Measurements from ENCODE around the gene NDC80.
"Not testable (repeated sequence)": the region's sequence is repeated elsewhere in the genome, so short reads cannot be mapped to it uniquely, and the experiment has no call there.

Gene NDC80

DNA sequence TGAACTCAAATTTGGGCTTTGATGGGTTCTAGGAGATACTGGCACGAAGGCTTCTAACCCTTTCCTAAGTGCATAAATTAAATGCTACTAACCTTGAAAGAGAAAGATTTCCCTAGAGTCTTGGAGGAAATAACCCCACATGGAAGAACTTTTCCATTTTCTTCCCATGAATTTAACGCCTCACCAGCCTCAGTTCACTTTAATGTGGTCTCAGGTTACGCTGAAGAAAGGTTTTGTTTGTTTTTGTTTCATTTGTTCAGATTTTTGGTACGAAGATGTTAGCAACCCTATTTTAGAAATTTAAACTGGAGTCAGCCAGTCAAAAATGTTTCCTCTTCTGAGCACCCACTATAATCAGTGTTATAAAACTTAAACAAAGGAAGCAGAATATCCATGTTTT, 30.8 kb upstream of the NDC80 start:
- no peaks in the 10 kb centered on the region for H3K9me3 ChIP-seq (ENCODE audit: control insufficient read depth, insufficient read depth, low read depth, low read length)
- no peaks in the 10 kb centered on the region; a peak in 1 of 3 replicates for H3K36me3 ChIP-seq (ENCODE audit: control insufficient read depth in 2 of 2, insufficient read depth in 1 of 2, low read length in 2 of 2)
- CTCF ChIA-PET: interaction anchor here (0.8 to 3.6 kb wide), 7 partner anchors 13 to 877 kb away, joined by 3 to 38 read pairs (median 6); no protein-coding TSS in a partner anchor
- TF ChIP-seq, protein P1, sequence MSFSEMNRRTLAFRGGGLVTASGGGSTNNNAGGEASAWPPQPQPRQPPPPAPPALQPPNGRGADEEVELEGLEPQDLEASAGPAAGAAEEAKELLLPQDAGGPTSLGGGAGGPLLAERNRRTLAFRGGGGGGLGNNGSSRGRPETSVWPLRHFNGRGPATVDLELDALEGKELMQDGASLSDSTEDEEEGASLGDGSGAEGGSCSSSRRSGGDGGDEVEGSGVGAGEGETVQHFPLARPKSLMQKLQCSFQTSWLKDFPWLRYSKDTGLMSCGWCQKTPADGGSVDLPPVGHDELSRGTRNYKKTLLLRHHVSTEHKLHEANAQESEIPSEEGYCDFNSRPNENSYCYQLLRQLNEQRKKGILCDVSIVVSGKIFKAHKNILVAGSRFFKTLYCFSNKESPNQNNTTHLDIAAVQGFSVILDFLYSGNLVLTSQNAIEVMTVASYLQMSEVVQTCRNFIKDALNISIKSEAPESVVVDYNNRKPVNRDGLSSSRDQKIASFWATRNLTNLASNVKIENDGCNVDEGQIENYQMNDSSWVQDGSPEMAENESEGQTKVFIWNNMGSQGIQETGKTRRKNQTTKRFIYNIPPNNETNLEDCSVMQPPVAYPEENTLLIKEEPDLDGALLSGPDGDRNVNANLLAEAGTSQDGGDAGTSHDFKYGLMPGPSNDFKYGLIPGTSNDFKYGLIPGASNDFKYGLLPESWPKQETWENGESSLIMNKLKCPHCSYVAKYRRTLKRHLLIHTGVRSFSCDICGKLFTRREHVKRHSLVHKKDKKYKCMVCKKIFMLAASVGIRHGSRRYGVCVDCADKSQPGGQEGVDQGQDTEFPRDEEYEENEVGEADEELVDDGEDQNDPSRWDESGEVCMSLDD (tag by site-specific recombination; IDR thresholded peaks at IDR 0.05): no peak
- TF ChIP-seq ZNF132 (tag by site-specific recombination; IDR thresholded peaks at IDR 0.05; ENCODE audit: borderline replicate concordance) (no peak), ZNF24 (tag by site-specific recombination; IDR thresholded peaks at IDR 0.05) (0 out of 2 replicates have a peak, but pooled peaks have one; percentile 37), ZNF843 (tag by site-specific recombination; IDR thresholded peaks at IDR 0.05) (peak; percentile 31; the same call in 1 of the 2 replicates), IKZF3 (tag by site-specific recombination; IDR thresholded peaks at IDR 0.05) (0 out of 2 replicates have a peak, but pooled peaks have one; percentile 23), OVOL3 (tag by site-specific recombination; IDR thresholded peaks at IDR 0.05) (peak; percentile 62; the same call in 1 of the 2 replicates), FEZF1 (tag by site-specific recombination; IDR thresholded peaks at IDR 0.05) (0 out of 2 replicates have a peak, but pooled peaks have one; percentile 20), PRDM6 (tag by site-specific recombination; IDR thresholded peaks at IDR 0.05) (peak; percentile 83), PRDM1 (tag by site-specific recombination; IDR thresholded peaks at IDR 0.05) (peak; percentile 21; the same call in 1 of the 2 replicates), OSR2 (tag by site-specific recombination; IDR thresholded peaks at IDR 0.05) (peak; percentile 18; the same call in 1 of the 2 replicates), BCL11B (tag by site-specific recombination; IDR thresholded peaks at IDR 0.05; ENCODE audit: low read depth) (0 out of 2 replicates have a peak, but pooled peaks have one; percentile 22)
- peaks cover 24% of the 10 kb centered on the region for H3K4me1 ChIP-seq (ENCODE audit: control insufficient read depth, insufficient read depth, low read length)
- POLR2A ChIA-PET: no interaction called here
- no peak overlapping the region for H3K4me3 ChIP-seq (ENCODE audit: low read depth, low read length)
- H3K27ac ChIP-seq (ENCODE audit: extremely low read depth, low read depth, low read length): no peak overlapping the region

DNA sequence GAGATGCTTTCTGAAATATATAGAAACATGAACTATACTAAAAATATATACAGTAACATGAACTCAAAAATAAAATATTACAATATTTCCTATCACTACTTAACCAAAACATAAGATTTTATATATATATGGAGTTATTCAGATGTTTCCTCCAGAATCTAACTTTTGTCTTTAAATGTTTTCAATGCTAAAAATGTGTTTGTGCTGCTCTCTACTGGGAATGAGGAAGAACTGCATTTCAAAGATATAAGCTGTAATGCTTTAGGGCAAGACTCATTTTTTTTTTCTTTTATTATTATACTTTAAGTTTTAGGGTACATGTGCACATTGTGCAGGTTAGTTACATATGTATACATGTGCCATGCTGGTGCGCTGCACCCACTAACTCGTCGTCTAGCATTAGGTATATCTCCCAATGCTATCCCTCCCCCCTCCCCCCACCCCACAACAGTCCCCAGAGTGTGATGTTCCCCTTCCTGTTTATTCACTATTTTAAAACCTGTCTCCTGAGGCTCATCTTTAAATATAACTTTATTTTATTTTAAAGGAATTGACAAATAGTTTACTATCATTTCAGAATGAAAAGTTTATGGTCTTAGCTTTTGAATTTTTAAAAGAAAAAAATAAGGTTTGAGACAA, 29.3 kb upstream of the NDC80 start:
- CTCF ChIA-PET: interaction anchor here (0.5 to 3.6 kb wide), 40 partner anchors 8 to 1576 kb away, joined by 3 to 38 read pairs (median 4); no protein-coding TSS in a partner anchor
- H3K36me3 ChIP-seq (ENCODE audit: control insufficient read depth in 2 of 2, insufficient read depth in 1 of 2, low read length in 2 of 2); POLR2A ChIA-PET: not testable (repeated sequence)

GRCh38 chr18:2545155-2545554, 26.2 kb upstream of the NDC80 start:
- TF ChIP-seq RBAK (tag by site-specific recombination; IDR thresholded peaks at IDR 0.05) (no peak), ZNF624 (tag by site-specific recombination; IDR thresholded peaks at IDR 0.05) (no peak), ZNF747 (tag by site-specific recombination; IDR thresholded peaks at IDR 0.05) (no peak), ZEB2 (tag by site-specific recombination; IDR thresholded peaks at IDR 0.05) (no peak)
- no peak overlapping the region for H3K27ac ChIP-seq (ENCODE audit: extremely low read depth, low read depth, low read length)
- ChIA-PET CTCF (interaction anchor here (4.3 kb wide), 1 partner anchor 8 kb away, joined by 19 read pairs; no protein-coding TSS in a partner anchor), POLR2A (no interaction called here)
- no peaks in the 10 kb centered on the region for H3K9me3 ChIP-seq (ENCODE audit: control insufficient read depth, insufficient read depth, low read depth, low read length)
- no peak overlapping the region for H3K4me3 ChIP-seq (ENCODE audit: low read depth, low read length)
- no peaks in the 10 kb centered on the region; a peak in 2 of 3 replicates for H3K36me3 ChIP-seq (ENCODE audit: control insufficient read depth in 2 of 2, insufficient read depth in 1 of 2, low read length in 2 of 2)
- H3K4me1 ChIP-seq (ENCODE audit: control insufficient read depth, insufficient read depth, low read length): peaks cover 11% of the 10 kb centered on the region

More for the DNA sequence above, 29.3 kb upstream of the NDC80 start:
- TF ChIP-seq ZNF654 (tag by site-specific recombination; IDR thresholded peaks at IDR 0.05; ENCODE audit: low read depth): peak; percentile 71
- H3K4me3 ChIP-seq (ENCODE audit: low read depth, low read length); H3K9me3 ChIP-seq (ENCODE audit: control insufficient read depth, insufficient read depth, low read depth, low read length); H3K27ac ChIP-seq (ENCODE audit: extremely low read depth, low read depth, low read length): not testable (repeated sequence)
- peaks cover 24% of the 10 kb centered on the region for H3K4me1 ChIP-seq (ENCODE audit: control insufficient read depth, insufficient read depth, low read length)
